ENCODE results near the gene KLHDC8A. TPM values are rescaled to one million over a fixed set of nuclear protein-coding genes. Genes with fewer than 3 reads are reported as not detected.

Gene KLHDC8A
- total and polyA plus RNA-seq, 2 of the 13 experiments (the other 11 are each of a cell fraction or from before 2014, with no cell fraction given), result not detected

GRCh38 chr1:205301205-205301821 lies 55.4 kb downstream of the KLHDC8A start (continued):
- TF ChIP-seq LRRFIP1 (CRISPR knock-in tag; conservative IDR thresholded peaks at IDR 0.05) (no peak), GABPB1 (CRISPR knock-in tag; IDR thresholded peaks at IDR 0.05) (peak; percentile 28; the same call in 1 of the 2 replicates), BHLHE40 (IDR thresholded peaks at IDR 0.05; ENCODE audit: low read length) (no peak), ZNF564 (CRISPR knock-in tag; IDR thresholded peaks at IDR 0.05) (peak; percentile 54; the same call in 1 of the 2 replicates), NR2F6 (IDR thresholded peaks at IDR 0.05) (no peak; the same call in 1 of the 2 replicates), NR2F6 (CRISPR knock-in tag; IDR thresholded peaks at IDR 0.05) (peak; percentile 54; the same call in 1 of the 2 replicates), KLF13 (CRISPR knock-in tag; IDR thresholded peaks at IDR 0.05) (no peak), ZNF17 (CRISPR knock-in tag; IDR thresholded peaks at IDR 0.05) (no peak), STAG1 (CRISPR knock-in tag; IDR thresholded peaks at IDR 0.05) (0 out of 2 replicates have a peak, but pooled peaks have one; percentile 18), ZKSCAN5 (CRISPR knock-in tag; IDR thresholded peaks at IDR 0.05) (no peak), ZNF605 (CRISPR knock-in tag; IDR thresholded peaks at IDR 0.05) (0 out of 2 replicates have a peak, but pooled peaks have one; percentile 43), ZNF276 (CRISPR knock-in tag; IDR thresholded peaks at IDR 0.05; ENCODE audit: low read depth) (no peak), EEA1 (CRISPR knock-in tag; IDR thresholded peaks at IDR 0.05; ENCODE audit: borderline replicate concordance) (no peak), REL (CRISPR knock-in tag; conservative IDR thresholded peaks at IDR 0.05) (no peak), KDM2A (CRISPR knock-in tag; IDR thresholded peaks at IDR 0.05; ENCODE audit: borderline replicate concordance, low read depth) (peak; percentile 46; the same call in 1 of the 2 replicates), CEBPB (IDR thresholded peaks at IDR 0.05; ENCODE audit: borderline replicate concordance, low read depth, low read length) (peak; percentile 73; the same call in 1 of the 2 replicates), ATAD3A (CRISPR knock-in tag; IDR thresholded peaks at IDR 0.05) (no peak), SALL1 (CRISPR knock-in tag; IDR thresholded peaks at IDR 0.05) (peak; percentile 87), KMT2A (CRISPR knock-in tag; IDR thresholded peaks at IDR 0.05) (peak; percentile 41; the same call in 1 of the 2 replicates), NR1H2 (CRISPR knock-in tag; IDR thresholded peaks at IDR 0.05; ENCODE audit: borderline replicate concordance, low read depth) (no peak), ZBTB42 (CRISPR knock-in tag; IDR thresholded peaks at IDR 0.05) (no peak), ZC3H13 (CRISPR knock-in tag; IDR thresholded peaks at IDR 0.05) (no peak), RXRA (CRISPR knock-in tag; IDR thresholded peaks at IDR 0.05) (peak; percentile 87), ZNF362 (CRISPR knock-in tag; IDR thresholded peaks at IDR 0.05; ENCODE audit: borderline replicate concordance) (no peak), TAF15 (IDR thresholded peaks at IDR 0.05; ENCODE audit: low read depth, low read length, poor library complexity, severe bottlenecking) (no peak), JDP2 (CRISPR knock-in tag; IDR thresholded peaks at IDR 0.05; ENCODE audit: borderline replicate concordance) (no peak), ISL2 (CRISPR knock-in tag; IDR thresholded peaks at IDR 0.05) (peak; percentile 53; the same call in 1 of the 2 replicates), SSRP1 (CRISPR knock-in tag; IDR thresholded peaks at IDR 0.05) (no peak)

Data from HepG2 (cell line).